ENCODE measurements around the gene SLC22A25.
"Not testable (repeated sequence)": the region's sequence is repeated elsewhere in the genome, so short reads cannot be mapped to it uniquely, and the experiment has no call there.

The SLC22A25 gene

DNA sequence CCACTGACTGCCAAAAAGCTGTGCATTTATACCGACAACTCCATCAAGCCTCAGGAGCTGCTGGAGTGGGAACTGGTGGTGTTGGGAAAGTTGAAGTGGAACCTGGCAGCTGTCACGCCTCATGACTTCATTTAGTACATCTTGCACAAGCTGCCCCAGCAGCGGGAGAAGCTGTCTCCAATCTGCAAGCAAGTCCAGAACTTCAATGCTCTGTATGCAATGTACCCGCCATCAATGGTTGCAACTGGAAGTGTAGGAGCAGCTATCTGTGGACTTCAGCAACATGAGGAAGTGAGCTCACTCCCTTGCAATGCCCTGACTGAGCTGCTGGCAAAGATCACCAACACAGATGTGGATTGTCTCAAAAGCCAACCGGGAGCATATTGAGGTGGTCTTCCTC, at the start of gene SLC22A25:
SLC22A25 (minus strand) TSS at position 67 of the 400 bp plus-strand sequence. CDS start 13,947 bp downstream, outside the sequence.
- DNase-seq, result no peak

DNA sequence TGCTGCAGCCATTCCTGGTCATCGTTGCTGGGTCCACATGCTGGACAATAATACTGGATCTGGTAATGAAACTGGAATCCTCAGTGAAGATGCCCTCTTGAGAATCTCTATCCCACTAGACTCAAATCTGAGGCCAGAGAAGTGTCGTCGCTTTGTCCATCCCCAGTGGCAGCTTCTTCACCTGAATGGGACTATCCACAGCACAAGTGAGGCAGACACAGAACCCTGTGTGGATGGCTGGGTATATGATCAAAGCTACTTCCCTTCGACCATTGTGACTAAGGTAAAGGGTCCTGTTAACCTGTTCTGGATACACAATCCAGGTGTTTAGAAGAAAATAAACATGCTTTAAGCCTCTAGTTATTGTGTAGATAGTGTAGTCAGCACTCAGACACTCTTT, 46.9 kb upstream of the SLC22A25 start:
- no peak for DNase-seq

DNA sequence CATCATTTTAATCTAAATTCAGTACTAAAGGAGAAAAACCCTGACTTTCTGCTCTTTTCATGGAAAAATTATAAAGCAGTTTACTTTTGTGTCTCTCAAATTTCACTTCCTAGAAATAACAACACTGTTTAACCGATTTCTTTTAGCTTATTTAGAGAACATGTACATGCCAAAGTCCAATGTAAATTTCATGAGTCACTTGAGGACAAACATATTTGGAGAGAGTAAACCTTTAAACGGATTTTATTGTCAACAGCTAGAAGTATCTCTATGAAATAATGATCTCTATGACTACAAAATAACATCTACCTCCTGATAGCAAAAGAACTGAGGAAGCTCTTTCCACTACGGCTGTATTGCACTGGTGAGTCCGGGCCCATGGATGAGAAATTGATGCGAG, 46.3 kb upstream of the SLC22A25 start:
- DNase-seq, result no peak

DNA sequence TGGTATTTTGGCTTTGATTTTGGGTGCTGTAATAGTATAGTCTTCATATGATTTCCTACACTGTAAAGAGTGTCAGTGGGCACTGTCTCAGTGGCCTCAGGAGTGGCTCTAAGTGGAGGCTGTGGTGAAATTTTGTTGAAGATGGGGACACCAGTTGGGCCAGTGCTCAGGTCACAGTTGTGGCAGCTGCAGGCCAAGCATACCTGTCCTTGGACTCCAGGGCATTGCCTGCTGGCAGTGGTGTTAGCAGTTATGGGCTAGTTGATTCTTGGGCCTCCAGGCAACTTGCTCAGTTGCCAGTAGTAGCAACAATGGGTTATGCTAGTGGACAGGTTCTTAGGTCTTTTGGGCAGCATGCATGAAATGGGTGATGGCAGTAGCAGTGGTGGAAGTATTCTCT, 39.2 kb upstream of the SLC22A25 start:
- DNase-seq, result no peak

DNA sequence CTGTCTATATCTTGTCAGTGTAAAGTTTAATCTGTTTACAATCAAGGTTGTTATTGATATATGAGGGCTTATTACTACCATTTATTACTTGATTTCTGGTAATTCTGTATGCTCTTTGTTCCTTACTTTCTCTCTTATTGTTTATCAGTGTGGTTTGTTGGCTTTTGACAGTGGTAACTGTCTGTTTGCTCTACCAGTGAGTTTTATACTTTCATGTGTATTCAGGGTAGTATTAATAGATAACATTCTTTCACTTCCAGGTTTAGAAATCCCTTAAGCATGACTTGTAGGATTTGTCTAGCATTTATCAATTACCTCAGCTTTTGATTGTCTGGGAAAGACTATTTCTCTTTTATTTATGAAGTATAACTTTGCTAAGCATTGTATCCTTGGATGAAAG, 37.5 kb upstream of the SLC22A25 start:
- no peak for DNase-seq

DNA sequence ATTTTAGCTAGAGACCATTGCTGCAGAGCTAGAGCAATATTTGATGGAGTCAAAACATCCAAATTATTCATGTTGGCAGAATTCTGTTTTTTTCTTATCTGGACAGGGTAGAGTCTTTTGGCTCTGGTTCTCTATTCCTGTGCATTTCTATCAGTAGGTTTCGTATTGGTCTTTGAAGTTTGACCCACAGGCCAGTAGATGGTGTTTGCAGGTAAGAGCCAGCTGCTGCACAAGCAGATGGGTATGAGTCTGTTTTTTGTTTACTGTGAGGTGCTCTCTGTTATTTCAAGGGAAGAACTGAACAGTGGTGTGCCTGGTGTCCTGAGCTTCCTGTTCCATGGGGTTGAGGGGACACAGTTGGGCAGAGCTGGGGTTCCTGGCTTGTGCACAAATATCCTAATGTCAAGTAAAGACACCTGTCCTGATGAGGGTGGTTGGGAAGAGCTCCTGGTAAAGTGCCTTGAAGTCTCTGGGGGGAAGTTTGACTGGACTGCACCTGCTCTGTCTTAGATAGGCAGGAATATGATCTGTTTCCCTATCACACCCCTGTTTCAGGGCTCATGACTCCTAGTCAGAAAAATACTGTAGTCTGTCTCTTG, 34.0 kb upstream of the SLC22A25 start:
- DNase-seq, result no peak

DNA sequence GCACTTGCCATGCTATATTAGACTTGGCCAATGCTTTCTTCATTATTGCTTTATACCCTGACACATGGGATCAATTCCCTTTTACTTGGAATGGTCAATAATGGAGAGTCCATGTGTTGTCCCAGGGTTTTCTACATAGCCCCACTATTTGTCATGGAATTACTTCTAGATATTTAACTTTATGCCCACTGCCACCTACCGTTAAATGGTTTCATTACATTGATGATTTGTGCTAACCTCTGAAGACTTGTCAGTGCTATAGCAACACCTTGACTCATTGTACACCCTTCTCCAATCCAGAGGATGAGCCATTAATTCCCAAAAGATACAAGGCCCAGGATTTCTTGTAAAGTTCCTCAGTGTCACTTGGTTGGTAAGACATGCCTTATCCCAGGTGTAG, 31.4 kb upstream of the SLC22A25 start:
- no peak for DNase-seq

DNA sequence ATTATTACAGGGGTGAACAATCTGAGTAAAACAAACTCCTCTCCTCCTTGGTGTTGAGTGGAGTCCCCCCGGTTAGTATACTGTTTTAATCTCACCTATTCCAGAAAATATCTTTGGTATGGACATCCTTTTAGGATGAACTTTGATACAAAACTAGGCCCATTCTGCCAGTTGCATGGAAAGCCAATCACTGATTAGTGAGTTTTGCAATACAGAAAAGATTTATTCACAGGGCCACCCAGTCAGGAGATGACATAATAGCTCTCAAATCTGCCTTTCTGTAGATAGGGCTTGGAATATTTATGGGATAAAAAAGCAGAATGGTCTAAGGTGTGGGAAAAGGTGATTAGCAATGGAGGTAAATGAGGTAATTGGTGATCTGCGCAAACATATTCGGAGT, 30.3 kb upstream of the SLC22A25 start:
- DNase-seq, result no peak

DNA sequence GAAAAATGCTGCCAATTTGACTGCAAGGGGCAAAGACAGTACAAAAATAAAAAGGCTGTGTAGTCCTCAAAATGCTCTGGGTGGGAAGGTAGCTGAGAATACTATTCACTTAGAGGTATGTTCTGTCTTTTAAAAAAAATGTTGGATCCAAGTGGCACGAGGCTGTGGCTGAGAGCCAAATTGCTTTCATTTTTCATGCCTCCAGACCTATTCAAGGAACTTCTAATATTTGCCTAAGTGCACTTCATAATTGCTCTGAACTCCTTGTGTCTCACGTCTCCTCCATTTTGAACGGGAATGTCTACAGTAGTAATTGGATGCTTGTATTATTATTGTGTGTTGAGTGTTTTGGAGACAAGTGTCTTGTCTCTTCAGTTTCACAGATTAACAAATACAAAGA, 19.1 kb upstream of the SLC22A25 start:
- no peak for DNase-seq

DNA sequence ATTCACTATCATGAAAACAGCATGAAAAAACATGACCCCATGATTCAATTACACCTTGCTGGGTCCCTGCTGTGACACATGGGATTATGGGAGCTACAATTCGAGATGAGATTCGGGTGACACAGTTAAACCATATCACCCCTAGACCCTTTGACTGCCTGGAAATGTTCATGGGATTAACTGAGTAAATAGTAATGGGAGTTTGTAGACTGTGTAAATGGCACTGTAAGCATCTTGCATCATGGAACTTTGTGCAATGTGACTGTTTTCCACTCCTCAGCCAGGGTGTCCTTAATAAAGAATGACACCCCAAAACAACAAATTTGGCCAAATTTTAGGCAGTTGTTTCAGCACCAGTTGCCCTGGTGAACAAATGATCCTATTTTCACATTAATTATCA, 7.9 kb upstream of the SLC22A25 start:
- no peak for DNase-seq

DNA sequence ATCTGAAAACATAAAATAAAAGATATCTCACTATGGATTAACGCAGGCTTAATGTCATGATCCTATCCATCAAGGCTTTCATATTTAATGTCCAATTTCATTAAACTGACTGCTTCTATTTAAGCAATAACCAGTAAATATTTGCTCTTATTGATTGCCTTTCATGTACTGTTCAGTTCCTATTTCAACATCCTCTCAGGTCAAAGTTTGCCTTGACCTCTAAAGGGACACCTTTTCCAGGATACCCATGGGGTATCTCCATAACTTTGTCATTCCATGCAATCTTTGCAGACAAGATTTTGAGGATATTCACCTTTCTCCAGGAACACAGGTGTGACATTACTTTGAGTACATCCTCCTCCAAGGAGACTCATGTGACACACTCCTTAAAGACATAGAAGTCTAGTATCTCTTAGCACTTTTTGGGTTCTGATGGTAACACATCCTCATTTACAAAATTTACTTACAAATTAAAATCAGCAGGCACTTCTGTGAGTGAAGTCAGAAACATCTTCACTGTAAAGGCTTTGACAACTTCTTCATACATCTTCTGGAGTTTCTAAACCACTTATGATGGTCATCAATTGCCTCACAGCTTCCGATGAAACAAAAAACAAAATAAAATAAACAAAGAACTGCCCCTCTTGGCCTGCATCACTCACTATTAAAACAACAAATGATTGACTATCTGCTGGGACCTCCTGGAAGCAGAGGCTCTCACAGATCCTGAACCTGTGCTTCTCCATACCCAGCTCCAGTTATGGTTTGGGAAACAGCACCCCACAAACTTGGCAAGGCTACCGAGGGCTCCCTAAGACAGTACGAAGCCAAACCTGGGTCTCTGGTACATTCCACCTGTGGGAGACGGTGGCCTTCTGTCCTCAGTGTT, 7.0 kb upstream of the SLC22A25 start:
- no peak for DNase-seq

DNA sequence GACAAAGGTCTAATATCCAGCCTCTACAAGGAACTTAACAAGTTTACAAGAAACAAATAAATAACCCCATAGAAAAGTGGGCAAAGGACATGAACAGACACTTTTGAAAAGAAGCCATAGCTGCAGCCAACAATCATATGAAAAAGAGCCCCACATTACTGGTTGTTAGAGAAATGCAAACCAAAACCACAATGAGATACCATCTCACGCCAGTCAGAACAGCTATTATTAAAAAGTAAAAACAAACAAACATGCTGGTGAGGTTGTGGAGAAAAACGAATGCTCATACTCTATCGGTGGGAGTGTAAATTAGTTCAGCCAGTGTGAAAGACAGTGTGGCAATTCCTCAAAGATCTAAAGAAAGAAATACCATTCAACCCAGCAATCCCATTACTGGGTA, 5.6 kb upstream of the SLC22A25 start:
- no peak for DNase-seq

DNA sequence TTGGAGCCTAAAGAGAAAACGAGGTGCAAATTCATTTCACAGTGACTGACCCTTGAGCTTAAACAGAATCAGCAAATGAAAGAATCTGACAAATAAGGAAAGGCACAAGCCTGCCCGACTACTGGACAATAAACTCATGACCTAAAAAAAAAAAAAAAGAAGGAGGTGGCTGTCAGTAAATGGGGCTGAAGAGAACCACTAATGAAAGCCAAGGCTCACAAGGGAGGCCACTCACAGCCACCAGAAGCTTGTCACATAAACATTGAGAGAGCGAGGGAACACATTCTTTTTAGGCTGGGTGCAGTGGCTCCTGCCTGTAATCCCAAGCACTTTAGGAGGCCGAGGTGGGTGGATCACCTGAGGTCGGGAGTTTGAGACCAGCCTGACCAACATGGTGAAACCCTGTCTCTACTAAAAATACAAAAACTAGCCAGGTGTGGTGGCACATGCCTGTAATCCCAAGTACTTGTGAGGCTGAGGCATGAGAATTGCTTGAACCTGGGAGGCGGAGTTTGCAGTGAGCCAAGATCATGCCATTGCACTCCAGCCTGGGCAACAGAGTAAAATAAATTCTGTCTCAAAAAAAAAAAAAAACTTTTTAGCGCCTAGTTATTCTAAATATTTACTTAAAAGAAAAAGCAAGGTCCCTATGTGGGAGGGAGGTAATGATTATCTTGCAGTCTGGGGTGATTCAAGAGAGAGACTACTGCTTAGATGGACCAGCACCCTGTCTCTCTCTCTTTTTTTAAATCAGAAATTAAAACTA, 4.0 kb upstream of the SLC22A25 start:
- not testable (repeated sequence) for DNase-seq

DNA sequence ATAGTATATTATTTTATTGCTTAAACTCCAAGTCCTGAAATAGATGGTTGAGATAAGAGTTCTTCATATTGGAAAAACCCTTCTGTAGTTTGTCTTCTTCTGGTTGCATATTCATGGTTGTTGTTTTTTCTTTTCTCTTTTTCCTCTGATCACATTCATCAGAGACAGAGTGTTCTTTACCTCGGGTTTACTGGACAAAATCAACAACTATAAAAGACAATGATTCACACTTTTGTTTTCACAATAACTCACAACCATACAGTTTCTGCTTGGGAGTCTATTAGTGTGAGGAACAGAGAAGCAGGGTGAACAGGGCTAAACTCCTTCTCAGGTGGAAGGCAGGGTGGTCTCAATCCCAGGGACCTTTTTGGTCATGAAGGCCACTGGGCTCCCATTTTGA, 2.6 kb upstream of the SLC22A25 start:
- no peak for DNase-seq

DNA sequence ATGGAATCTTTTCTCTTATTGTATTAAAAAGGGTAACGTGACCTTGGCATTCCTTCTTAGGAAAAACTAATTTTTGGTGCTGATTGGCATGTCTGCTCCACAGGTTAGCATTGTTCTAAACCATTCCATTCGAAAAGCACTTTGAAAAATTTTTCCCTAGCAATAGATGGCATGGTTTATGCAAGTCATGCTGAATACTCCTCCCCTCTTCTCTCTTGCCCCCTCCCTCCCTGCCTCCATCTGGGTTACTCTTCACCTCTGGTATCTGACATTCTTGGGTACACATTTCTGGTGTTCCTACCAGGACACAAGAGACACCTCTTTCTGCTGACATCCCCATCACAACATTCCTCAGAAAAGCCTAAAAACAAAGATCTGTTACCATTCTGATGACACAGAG, 1.5 kb upstream of the SLC22A25 start:
- no peak for DNase-seq

DNA sequence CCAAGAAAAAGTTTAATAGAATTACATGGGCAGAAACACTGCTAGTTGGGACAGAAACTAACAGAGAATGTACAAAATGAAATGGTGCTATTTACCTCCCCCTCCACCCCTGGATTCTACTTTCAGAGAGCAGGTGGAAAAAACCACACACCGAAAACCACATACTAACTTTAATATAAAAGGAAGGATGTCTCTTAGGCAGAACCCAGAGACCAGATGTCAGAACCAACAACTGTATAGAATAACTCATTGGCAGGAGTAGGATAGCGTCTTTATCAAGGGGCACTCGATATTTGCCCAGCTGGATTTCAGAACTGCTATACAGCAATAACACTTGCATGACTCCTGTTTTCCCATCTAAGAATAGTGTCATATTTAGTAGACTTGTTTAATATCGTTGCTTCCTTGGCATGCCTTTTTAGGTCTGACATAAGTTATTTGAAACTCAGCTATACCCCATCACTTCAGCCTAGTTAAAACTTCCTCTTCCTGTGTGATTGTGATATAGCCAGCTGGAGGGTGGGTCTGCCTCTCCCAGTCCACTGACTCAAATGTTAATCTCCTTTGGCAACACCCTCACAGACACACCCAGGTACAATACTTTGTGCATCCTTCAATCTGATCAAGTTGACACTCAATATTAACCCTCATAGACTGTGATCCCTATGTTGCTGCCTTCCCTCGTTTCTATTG, 1.2 kb downstream of the SLC22A25 start:
- no peak for DNase-seq

DNA sequence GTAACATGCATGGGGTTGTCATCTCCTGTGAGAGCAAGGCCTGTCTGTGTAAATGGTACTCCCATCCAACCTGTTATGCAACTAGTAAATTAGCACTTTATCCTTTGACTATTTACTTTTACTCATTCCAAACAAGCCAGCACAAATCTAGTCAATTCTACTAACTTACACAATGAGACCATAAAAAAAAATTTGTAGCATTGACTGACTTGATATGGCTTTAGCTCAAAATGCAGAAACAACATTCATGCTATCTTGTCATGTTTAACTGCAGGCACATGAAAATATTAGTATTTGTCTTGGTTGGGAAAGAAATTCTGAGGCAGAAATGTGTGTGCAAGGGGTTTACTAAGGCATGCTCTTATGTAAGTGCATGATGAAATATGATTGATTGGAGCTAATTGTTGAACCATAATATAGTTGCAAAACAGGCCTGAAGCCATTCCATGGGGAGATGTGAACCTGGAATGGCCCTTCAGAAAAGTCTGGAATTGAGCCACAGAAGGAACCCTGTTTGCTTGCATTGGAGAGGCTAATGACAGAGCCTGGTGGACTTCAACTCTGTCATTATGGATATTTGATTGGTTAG, 2.5 kb downstream of the SLC22A25 start:
- no peak for DNase-seq

DNA sequence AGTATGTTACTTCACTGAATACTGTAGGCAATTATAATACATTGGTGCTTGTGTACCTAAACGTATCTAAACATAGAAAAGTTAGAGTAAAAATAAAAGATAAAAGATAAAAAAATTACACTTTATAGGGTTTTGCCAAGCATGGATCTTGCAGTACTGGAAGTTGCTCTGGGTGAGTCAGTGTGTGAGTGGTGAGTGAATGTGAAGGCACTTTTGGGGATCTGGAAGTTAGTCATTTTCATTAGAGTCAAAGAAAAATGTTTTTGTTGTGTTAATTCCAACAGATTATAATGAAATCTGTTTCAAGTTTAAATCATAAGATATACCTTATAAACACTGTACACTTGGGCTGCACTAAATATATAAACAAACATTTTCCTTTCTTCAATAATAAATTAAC, 3.3 kb downstream of the SLC22A25 start:
- DNase-seq, result no peak

DNA sequence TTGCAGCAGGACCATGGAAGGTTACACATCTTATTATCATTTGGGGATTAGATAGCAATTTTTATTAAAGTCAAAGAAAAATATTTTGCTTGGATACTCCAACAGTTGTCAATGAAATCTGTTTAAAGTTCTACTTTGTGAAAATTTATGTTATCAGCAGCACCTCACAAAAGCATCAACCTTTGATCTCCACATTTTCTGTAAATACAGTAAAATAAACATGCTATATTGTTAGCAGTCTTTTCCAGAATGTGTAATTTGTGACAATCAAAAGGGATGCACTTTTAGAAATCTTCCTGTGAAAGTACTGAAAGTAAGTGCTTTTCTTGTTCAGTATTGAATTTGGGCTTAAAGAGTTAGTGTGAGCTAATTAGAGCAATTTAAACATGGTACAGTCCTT, 4.1 kb downstream of the SLC22A25 start:
- DNase-seq, result no peak

DNA sequence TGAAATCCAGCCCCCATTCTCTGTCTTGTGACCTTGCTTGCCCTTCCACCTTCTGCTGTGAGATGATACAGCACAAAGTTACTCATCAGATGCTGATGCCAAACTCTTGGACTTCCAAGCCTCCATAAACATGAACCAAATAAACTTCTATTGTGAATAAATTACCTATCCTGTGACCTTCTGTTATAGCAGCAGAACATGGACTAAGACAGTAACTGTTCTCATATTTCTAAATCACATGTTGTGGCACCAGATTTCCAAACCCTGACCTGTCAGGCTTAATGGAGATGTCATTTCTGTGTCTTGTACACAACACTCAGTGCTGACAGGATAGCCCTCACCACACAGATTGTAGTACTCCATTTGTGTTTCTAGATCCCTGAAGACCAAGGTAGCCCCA, 6.0 kb downstream of the SLC22A25 start:
- no peak for DNase-seq

DNA sequence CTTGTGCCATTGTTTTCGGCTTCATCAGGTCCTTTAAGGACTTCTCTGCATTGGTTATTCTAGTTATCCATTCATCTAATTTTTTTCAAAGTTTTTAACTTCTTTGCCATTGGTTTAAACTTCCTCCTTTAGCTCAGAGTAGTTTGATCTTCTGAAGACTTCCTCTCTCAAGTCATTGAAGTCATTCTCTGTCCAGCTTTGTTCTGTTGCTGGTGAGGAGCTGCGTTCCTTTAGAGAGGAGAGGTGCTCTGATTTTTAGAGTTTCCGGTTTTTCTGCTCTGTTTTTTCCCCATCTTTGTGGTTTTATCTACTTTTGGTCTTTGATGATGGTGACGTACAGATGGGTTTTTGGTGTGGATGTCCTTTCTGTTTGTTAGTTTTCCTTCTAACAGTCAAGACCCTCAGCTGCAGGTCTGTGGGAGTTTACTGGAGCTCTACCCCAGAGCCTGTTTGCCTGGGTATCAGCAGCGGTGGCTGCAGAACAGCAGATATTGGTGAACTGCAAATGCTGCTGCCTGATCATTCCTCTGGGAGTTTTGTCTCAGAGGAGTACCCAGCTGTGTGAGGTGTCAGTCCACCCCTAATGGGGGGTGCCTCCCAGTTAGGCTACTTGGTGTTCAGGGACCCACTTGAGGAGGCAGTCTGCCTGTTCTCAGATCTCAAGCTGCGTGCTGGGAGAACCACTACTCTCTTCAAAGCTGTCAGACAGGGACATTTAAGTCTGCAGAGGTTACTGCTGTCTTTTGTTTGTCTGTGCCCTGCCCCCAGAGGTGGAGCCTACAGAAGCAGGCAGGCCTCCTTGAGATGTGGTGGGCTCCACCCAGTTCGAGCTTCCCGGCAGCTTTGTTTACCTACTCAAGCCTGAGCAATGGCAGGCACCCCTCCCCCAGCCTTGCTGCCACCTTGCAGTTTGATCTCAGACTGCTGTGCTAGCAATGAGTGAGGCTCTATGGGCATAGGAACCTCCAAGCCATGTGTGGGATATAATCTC, 7.6 kb downstream of the SLC22A25 start:
- DNase-seq, result not testable (repeated sequence)
